CD4-positive, alpha-beta T cell (primary cell): ENCODE measurements around the gene WDR88. TPM values are rescaled to one million over a fixed set of nuclear protein-coding genes. Genes with fewer than 3 reads are reported as not detected.

Experiments used
- ATAC-seq: fragments of 200-7000 bp; cut with Tn5 transposase; one replicate; pipeline ENCODE4 v1.10.0; 2022; ENCODE audit warnings: mild to moderate bottlenecking; ENCODE audit not compliant: poor library complexity
- CTCF ChIA-PET: fragments of 350-600 bp; sonication (Branson Sonifier 250); formaldehyde crosslinking; loops from one replicate; lab custom pipeline; 2021; ENCODE audit warnings: antibody characterized with exemption, inconsistent platforms; lab: Charles Lee
- POLR2A ChIA-PET: fragments of 350-600 bp; sonication (Branson Sonifier 250); formaldehyde crosslinking; loops from one replicate; lab custom pipeline; 2021; ENCODE audit warnings: antibody characterized with exemption, inconsistent platforms; lab: Charles Lee
- DNase-seq, 14 experiments: peaks; one replicate each; pipeline ENCODE4 v3.0.0-alpha.2; 2013 to 2020; ENCODE audit warnings: mixed read lengths in 2 of 14
- H3K27ac ChIP-seq, 2 donors: one replicate each; pipeline versions ENCODE4 v1.5.1 to v1.7.0; 2013; ENCODE audit warnings: low read length in 2 of 2, low read depth in 1 of 2, mild to moderate bottlenecking in 1 of 2
- H3K27me3 ChIP-seq, 2 experiments: 1 replicate in 1 of 2; 2 replicates in 1 of 2; pipeline versions ENCODE4 v1.6.1 to v1.7.0; 2013; ENCODE audit warnings: low read length in 2 of 2, control low read depth in 1 of 2, mild to moderate bottlenecking in 1 of 2, moderate library complexity in 1 of 2; ENCODE audit not compliant: insufficient read depth in 2 of 2, control insufficient read depth in 1 of 2
- H3K36me3 ChIP-seq: one replicate; pipeline ENCODE4 v1.6.1; 2013; ENCODE audit warnings: low read length, control low read depth; ENCODE audit not compliant: insufficient read depth
- H3K4me1 ChIP-seq: one replicate; pipeline ENCODE4 v1.6.1; 2013; ENCODE audit warnings: low read length, control low read depth; ENCODE audit not compliant: insufficient read depth
- H3K4me3 ChIP-seq: one replicate; pipeline ENCODE4 v1.5.1; 2013; ENCODE audit warnings: mild to moderate bottlenecking, low read length, moderate library complexity
- H3K9me3 ChIP-seq, 2 experiments: 1 replicate in 1 of 2; 2 replicates in 1 of 2; pipeline versions ENCODE4 v1.6.1 to v1.7.0; 2013; ENCODE audit warnings: low read length in 2 of 2, mild to moderate bottlenecking in 2 of 2, control low read depth in 1 of 2, moderate library complexity in 1 of 2; ENCODE audit not compliant: control insufficient read depth in 1 of 2, insufficient read depth in 1 of 2
- H3K27ac Mint-ChIP-seq: one replicate; pipeline ENCODE4 v1.8.0; 2020; ENCODE audit warnings: mixed read lengths
- H3K27me3 Mint-ChIP-seq: one replicate; pipeline ENCODE4 v1.8.0; 2021; ENCODE audit warnings: mixed read lengths
- H3K36me3 Mint-ChIP-seq: one replicate; pipeline ENCODE4 v1.8.0; 2021; ENCODE audit warnings: low read depth, mixed read lengths
- H3K4me1 Mint-ChIP-seq: one replicate; pipeline ENCODE4 v1.8.0; 2021; ENCODE audit warnings: low read depth, mixed read lengths
- H3K4me3 Mint-ChIP-seq: one replicate; pipeline ENCODE4 v1.8.0; 2020; ENCODE audit warnings: mild to moderate bottlenecking, mixed read lengths
- H3K9me3 Mint-ChIP-seq: one replicate; pipeline ENCODE4 v1.8.0; 2020; ENCODE audit warnings: mixed read lengths
- intact Hi-C, 2 experiments: fragments of 100-400 bp; cut with DNase I in 1 of 2; cut with micrococcal nuclease in 1 of 2; formaldehyde crosslinking; loops; one replicate each; pipeline versions ENCODE4 v1.15.1 to v1.9.0; 2023 to 2025; cut with DNase I, micrococcal nuclease
- total RNA-seq, 174 experiments: library from RNA in 2 of 174; stranded (reverse) in 2 of 174; gene quantifications; one replicate each; pipeline ENCODE4 v1.2.3 and lab custom pipeline; 2021 to 2026
- TF ChIP-seq, protein P1 (sequence below): fragments of 200-600 bp; IDR thresholded peaks from one replicate; pipeline ENCODE4 v1.8.0; 2022; ENCODE audit warnings: antibody characterized with exemption, mild to moderate bottlenecking

WDR88 gene
- total RNA-seq, 2 experiments from 2014 or later = not detected

GRCh38 chr19:33175886-33176669 lies 44.2 kb downstream of the WDR88 start:
- intact Hi-C loops = loop anchor here (1.0 to 5.0 kb wide), 10 partner anchors 16 to 769 kb away; partner anchors contain the start of genes CEBPG (in 1 of the 2), CEP89 (in 1 of the 2), DPY19L3 (in 1 of the 2) and FAAP24 (in 1 of the 2)
- H3K9me3 ChIP-seq = no peaks in the 10 kb centered on the region
- peak; percentile 0 for ATAC-seq
- peak overlapping the region; percentile 100 for H3K27ac Mint-ChIP-seq
- peaks cover 2% of the 10 kb centered on the region for H3K9me3 Mint-ChIP-seq
- H3K4me1 ChIP-seq = peaks cover 39% of the 10 kb centered on the region
- H3K27me3 ChIP-seq = no peaks in the 10 kb centered on the region
- DNase-seq = peak in 8 of 14 experiments; percentile 6 to 57 (median 18)
- peaks cover 35% of the 10 kb centered on the region for H3K36me3 Mint-ChIP-seq
- H3K27ac ChIP-seq = peak overlapping the region; percentile 82 to 97
- CTCF ChIA-PET = interaction anchor here (1.0 to 2.6 kb wide), 9 partner anchors 8 to 198 kb away, joined by 3 to 21 read pairs (median 8); partner anchors contain the start of genes CEBPA and CEBPG
- TF ChIP-seq, protein P1, sequence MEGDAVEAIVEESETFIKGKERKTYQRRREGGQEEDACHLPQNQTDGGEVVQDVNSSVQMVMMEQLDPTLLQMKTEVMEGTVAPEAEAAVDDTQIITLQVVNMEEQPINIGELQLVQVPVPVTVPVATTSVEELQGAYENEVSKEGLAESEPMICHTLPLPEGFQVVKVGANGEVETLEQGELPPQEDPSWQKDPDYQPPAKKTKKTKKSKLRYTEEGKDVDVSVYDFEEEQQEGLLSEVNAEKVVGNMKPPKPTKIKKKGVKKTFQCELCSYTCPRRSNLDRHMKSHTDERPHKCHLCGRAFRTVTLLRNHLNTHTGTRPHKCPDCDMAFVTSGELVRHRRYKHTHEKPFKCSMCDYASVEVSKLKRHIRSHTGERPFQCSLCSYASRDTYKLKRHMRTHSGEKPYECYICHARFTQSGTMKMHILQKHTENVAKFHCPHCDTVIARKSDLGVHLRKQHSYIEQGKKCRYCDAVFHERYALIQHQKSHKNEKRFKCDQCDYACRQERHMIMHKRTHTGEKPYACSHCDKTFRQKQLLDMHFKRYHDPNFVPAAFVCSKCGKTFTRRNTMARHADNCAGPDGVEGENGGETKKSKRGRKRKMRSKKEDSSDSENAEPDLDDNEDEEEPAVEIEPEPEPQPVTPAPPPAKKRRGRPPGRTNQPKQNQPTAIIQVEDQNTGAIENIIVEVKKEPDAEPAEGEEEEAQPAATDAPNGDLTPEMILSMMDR = no peak
- peaks cover 10% of the 10 kb centered on the region for H3K27me3 Mint-ChIP-seq
- peak overlapping the region; percentile 91 for H3K4me3 ChIP-seq
- H3K4me3 Mint-ChIP-seq = peak overlapping the region; percentile 100
- H3K4me1 Mint-ChIP-seq = peaks cover 52% of the 10 kb centered on the region
- POLR2A ChIA-PET = interaction anchor here (0.6 to 2.9 kb wide), 20 partner anchors 8 to 771 kb away, joined by 3 to 116 read pairs (median 5); partner anchors contain the start of genes ANKRD27, CEBPG, CEP89 and DPY19L3
- H3K36me3 ChIP-seq = no peaks in the 10 kb centered on the region

DNA sequence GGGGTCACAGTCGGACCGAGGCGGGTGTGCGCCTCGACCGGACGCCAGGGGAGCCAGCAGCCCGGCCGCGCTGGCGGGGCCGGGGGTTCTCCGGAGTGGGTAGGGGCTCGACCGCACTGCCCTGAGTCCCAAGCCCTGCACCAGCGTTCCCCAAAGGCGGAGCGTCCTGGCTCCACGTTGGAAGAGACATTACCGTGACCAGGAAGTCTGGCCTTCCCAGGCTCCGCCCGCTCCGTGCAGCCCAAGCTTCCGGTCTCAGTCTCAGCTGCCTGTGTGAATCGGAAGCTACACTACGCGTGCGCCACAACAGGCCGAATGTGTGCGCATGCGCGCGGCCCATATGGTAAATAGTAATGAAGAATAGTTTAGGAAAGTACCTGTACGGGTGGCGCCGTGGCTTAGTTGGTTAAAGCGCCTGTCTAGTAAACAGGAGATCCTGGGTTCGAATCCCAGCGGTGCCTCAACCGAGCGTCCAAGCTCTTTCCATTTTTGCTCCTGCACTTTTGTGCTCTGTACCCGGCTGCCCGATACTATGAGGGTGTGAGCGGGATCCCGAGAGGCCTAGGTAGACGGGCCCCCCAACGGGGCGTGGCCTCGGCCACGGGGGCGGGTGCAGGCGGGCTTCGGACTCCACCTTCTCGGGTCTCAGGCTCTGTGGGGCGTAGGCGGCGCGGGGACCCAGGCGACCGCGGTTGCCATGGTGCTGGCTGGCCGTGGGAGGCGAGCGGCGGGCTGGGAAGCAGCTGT lies 44.9 kb downstream of the WDR88 start:
- Histone ChIP-seq H3K27me3 (no peaks in the 10 kb centered on the region), H3K4me3 (peak overlapping the region; percentile 91), H3K27ac (peak overlapping the region; percentile 82 to 97), H3K4me1 (peaks cover 39% of the 10 kb centered on the region), H3K9me3 (no peaks in the 10 kb centered on the region), H3K36me3 (no peaks in the 10 kb centered on the region)
- TF ChIP-seq, protein P1 = no peak
- intact Hi-C loops = loop anchor here (1.0 to 5.0 kb wide), 11 partner anchors 17 to 770 kb away; partner anchors contain the start of genes CEBPG (in 1 of the 2), CEP89 (in 1 of the 2), DPY19L3 (in 1 of the 2) and FAAP24 (in 1 of the 2)
- Mint-ChIP-seq H3K9me3 (peaks cover 2% of the 10 kb centered on the region), H3K36me3 (peaks cover 34% of the 10 kb centered on the region), H3K4me3 (peak overlapping the region; percentile 100), H3K27me3 (peaks cover 10% of the 10 kb centered on the region), H3K27ac (peak overlapping the region; percentile 100), H3K4me1 (peaks cover 52% of the 10 kb centered on the region)
- ATAC-seq (peak; percentile 69), DNase-seq (peak; percentile 86 to 100 (median 96))
- ChIA-PET POLR2A (interaction anchor here (0.6 to 2.9 kb wide), 22 partner anchors 9 to 771 kb away, joined by 3 to 116 read pairs (median 5); partner anchors contain the start of genes ANKRD27, CEBPG, CEP89 and DPY19L3), CTCF (interaction anchor here (0.8 to 2.6 kb wide), 13 partner anchors 10 to 1562 kb away, joined by 3 to 21 read pairs (median 5); partner anchors contain the start of genes CEBPA, CEBPG and WDR88)
